Thoracic aorta (tissue), 2 donors: ENCODE results near the gene KRT13. TPM values are rescaled to one million over a fixed set of nuclear protein-coding genes. Genes with fewer than 3 reads are reported as not detected.

ENCODE experiments used
- ATAC-seq: fragments of 150-250 bp; one replicate; pipeline ENCODE4 v1.8.0; 2017; ENCODE audit warnings: low read depth; ENCODE audit not compliant: insufficient number of reproducible peaks, low FRiP score
- DNase-seq: peaks from one replicate; pipeline ENCODE4 v3.0.0-alpha.2; 2020; ENCODE audit warnings: low spot score
- H3K27ac ChIP-seq, 2 donors: fragments of 200-600 bp; sonication (generic); 1 replicate in 1 of 2; 2 replicates in 1 of 2; pipeline ENCODE4 v1.5.1; 2016; ENCODE audit warnings: mild to moderate bottlenecking in 2 of 2, moderate library complexity in 2 of 2
- H3K27me3 ChIP-seq: fragments of 200-600 bp; sonication (generic); replicated peaks from 2 replicates; pipeline ENCODE4 v1.6.0; 2016; ENCODE audit warnings: mild to moderate bottlenecking; ENCODE audit not compliant: insufficient read depth
- H3K36me3 ChIP-seq: fragments of 200-600 bp; sonication (generic); one replicate; pipeline ENCODE4 v1.5.1; 2016
- H3K4me1 ChIP-seq, 2 donors: fragments of 200-600 bp; sonication (generic); 1 replicate in 1 of 2; 2 replicates in 1 of 2; pipeline versions ENCODE4 v1.5.1 to v1.6.0; 2016; ENCODE audit warnings: low read depth in 2 of 2, mild to moderate bottlenecking in 1 of 2; ENCODE audit not compliant: control insufficient read depth in 1 of 2
- H3K4me3 ChIP-seq: fragments of 200-600 bp; sonication (generic); 2 replicates; pipeline ENCODE4 v1.5.1; 2016; ENCODE audit warnings: mild to moderate bottlenecking
- H3K9me3 ChIP-seq: fragments of 200-600 bp; sonication (generic); 2 replicates; pipeline ENCODE4 v1.5.1; 2016
- CTCF ChIP-seq: fragments of 200-600 bp; sonication (generic); IDR thresholded peaks from one replicate; pipeline ENCODE4 v1.5.1; 2019; ENCODE audit warnings: antibody characterized with exemption
- total RNA-seq, 2 donors: library from RNA; depleted of rRNA; stranded (reverse); fragments of >200 nt; gene quantifications; one replicate each; pipeline versions ENCODE4 v1.1.0 to v1.2.3, GENCODE V29; 2016

KRT13 gene
- total RNA-seq, 2 donors from 2014 or later = 1.4 TPM; not detected in 1

GRCh38 chr17:41463746-41464145 lies 41.7 kb downstream of the KRT13 start:
- ATAC-seq (no peak), DNase-seq (no peak)
- Histone ChIP-seq H3K4me1 (peaks cover 0 to 7% of the 10 kb centered on the region in 2 donors), H3K36me3 (no peaks in the 10 kb centered on the region), H3K4me3 (no peak overlapping the region), H3K27me3 (no peaks in the 10 kb centered on the region), H3K9me3 (no peaks in the 10 kb centered on the region), H3K27ac (no peak overlapping the region)
- TF ChIP-seq CTCF = no peak

GRCh38 chr17:41462705-41463104 lies 42.7 kb downstream of the KRT13 start:
- Histone ChIP-seq H3K4me1 (peaks cover 0 to 7% of the 10 kb centered on the region in 2 donors), H3K9me3 (no peaks in the 10 kb centered on the region), H3K27me3 (no peaks in the 10 kb centered on the region), H3K4me3 (no peak overlapping the region), H3K27ac (no peak overlapping the region), H3K36me3 (no peaks in the 10 kb centered on the region)
- DNase-seq (no peak), ATAC-seq (no peak)
- TF ChIP-seq CTCF = no peak

GRCh38 chr17:41457676-41458075 lies 47.7 kb downstream of the KRT13 start:
- H3K4me1 ChIP-seq = no peaks in the 10 kb centered on the region
- H3K27me3 ChIP-seq = no peaks in the 10 kb centered on the region
- H3K36me3 ChIP-seq = no peaks in the 10 kb centered on the region
- no peak for TF ChIP-seq CTCF
- ATAC-seq = no peak
- no peak overlapping the region for H3K27ac ChIP-seq
- no peaks in the 10 kb centered on the region for H3K9me3 ChIP-seq
- H3K4me3 ChIP-seq = no peak overlapping the region
- DNase-seq = no peak

- Histone ChIP-seq H3K9me3 (no peaks in the 10 kb centered on the region), H3K4me3 (no peak overlapping the region), H3K27ac (no peak overlapping the region), H3K4me1 (no peaks in the 10 kb centered on the region), H3K27me3 (no peaks in the 10 kb centered on the region), H3K36me3 (no peaks in the 10 kb centered on the region)
- ATAC-seq = no peak
- no peak for DNase-seq
- no peak for TF ChIP-seq CTCF
Observed at GRCh38 chr17:41456204-41456603, 49.2 kb downstream of the KRT13 start.

- no peaks in the 10 kb centered on the region for H3K36me3 ChIP-seq
- no peaks in the 10 kb centered on the region for H3K9me3 ChIP-seq
- no peak for ATAC-seq
- H3K27me3 ChIP-seq = no peaks in the 10 kb centered on the region
- no peak overlapping the region for H3K27ac ChIP-seq
- DNase-seq = no peak
- H3K4me3 ChIP-seq = no peak overlapping the region
- H3K4me1 ChIP-seq = no peaks in the 10 kb centered on the region
- TF ChIP-seq CTCF = no peak
Observed at GRCh38 chr17:41455236-41455635, 50.2 kb downstream of the KRT13 start.
